Stomach smooth muscle (tissue), 2 donors: ENCODE measurements around the gene OR51B4.
"Not testable (repeated sequence)": the region's sequence is repeated elsewhere in the genome, so short reads cannot be mapped to it uniquely, and the experiment has no call there.

ENCODE experiments used
- H3K27ac ChIP-seq: one replicate; pipeline ENCODE4 v1.7.0; 2013; ENCODE audit warnings: mild to moderate bottlenecking, low read length, inconsistent platforms
- H3K27me3 ChIP-seq, 2 donors: one replicate each; pipeline ENCODE4 v1.7.0; 2013; ENCODE audit warnings: low read length in 2 of 2; ENCODE audit not compliant: insufficient read depth in 2 of 2, control insufficient read depth in 1 of 2
- H3K36me3 ChIP-seq, 2 donors: one replicate each; pipeline ENCODE4 v1.7.0; 2013; ENCODE audit warnings: low read length in 2 of 2; ENCODE audit not compliant: control insufficient read depth in 2 of 2, insufficient read depth in 2 of 2
- H3K4me1 ChIP-seq: one replicate; pipeline ENCODE4 v1.7.0; 2013; ENCODE audit warnings: low read length; ENCODE audit not compliant: control insufficient read depth, insufficient read depth
- H3K4me3 ChIP-seq, 2 donors: one replicate each; pipeline ENCODE4 v1.7.0; 2013; ENCODE audit warnings: low read length in 2 of 2
- H3K9ac ChIP-seq, 2 donors: one replicate each; pipeline ENCODE4 v1.7.0; 2013; ENCODE audit warnings: low read length in 2 of 2, mild to moderate bottlenecking in 1 of 2
- H3K9me3 ChIP-seq, 2 donors: one replicate each; pipeline ENCODE4 v1.7.0; 2013; ENCODE audit warnings: low read length in 2 of 2; ENCODE audit not compliant: control insufficient read depth in 2 of 2
- donor health status: healthy.
- donor health status: Pancreatic carcinoma.

Gene OR51B4

GRCh38 chr11:5324197-5324596 lies 22.5 kb upstream of the OR51B4 start, which contains the start of gene OR51B2:
OR51B2 (minus strand) TSS chr11:5324297; CDS start chr11:5324297, 0 bp downstream.
- Histone ChIP-seq H3K36me3 (no peaks in the 10 kb centered on the region), H3K4me3 (no peak within 1 kb of the TSS), H3K27ac (no peak within 1 kb of the TSS), H3K9me3 (no peaks in the 10 kb centered on the region), H3K27me3 (no peaks in the 10 kb centered on the region), H3K4me1 (no peaks in the 10 kb centered on the region), H3K9ac (no peak within 1 kb of the TSS)

DNA sequence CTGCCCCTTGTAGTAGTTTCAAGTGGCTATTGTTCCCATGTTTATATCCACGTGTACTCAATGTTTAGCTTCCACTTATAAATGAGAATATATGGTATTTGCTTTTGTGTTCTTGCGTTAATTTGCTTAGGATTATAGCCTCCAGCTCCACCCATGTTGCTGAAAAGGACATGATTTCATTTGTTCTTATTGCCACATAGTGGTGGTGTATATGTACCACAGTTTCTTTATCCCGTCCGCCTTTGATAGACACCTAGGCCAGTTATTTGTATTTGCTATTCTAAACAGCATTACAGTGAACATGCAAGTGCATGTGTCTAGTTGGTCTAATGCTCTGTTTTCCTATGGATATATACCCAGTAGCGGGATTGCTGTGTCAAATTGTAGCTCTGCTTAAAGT lies 15.5 kb upstream of the OR51B4 start:
- Histone ChIP-seq H3K9me3 (peaks cover 0 to 2% of the 10 kb centered on the region in 2 donors), H3K27ac (no peak overlapping the region), H3K36me3 (no peaks in the 10 kb centered on the region), H3K9ac (no peak overlapping the region), H3K27me3 (no peaks in the 10 kb centered on the region), H3K4me3 (no peak overlapping the region), H3K4me1 (no peaks in the 10 kb centered on the region)

- H3K36me3 ChIP-seq, H3K9ac ChIP-seq, H3K4me3 ChIP-seq, H3K27me3 ChIP-seq, H3K9me3 ChIP-seq, H3K4me1 ChIP-seq, H3K27ac ChIP-seq: not testable (repeated sequence)
Measured at GRCh38 chr11:5313326-5314023, 11.7 kb upstream of the OR51B4 start.

GRCh38 chr11:5310423-5310822 lies 8.7 kb upstream of the OR51B4 start:
- H3K4me1 ChIP-seq: no peaks in the 10 kb centered on the region
- H3K36me3 ChIP-seq: no peaks in the 10 kb centered on the region
- no peak overlapping the region for H3K9ac ChIP-seq
- no peak overlapping the region for H3K4me3 ChIP-seq
- H3K9me3 ChIP-seq: no peaks in the 10 kb centered on the region
- no peaks in the 10 kb centered on the region for H3K27me3 ChIP-seq
- H3K27ac ChIP-seq: no peak overlapping the region

GRCh38 chr11:5307256-5308019 lies 5.7 kb upstream of the OR51B4 start:
- H3K36me3 ChIP-seq: no peaks in the 10 kb centered on the region
- H3K4me3 ChIP-seq: no peak overlapping the region
- H3K9ac ChIP-seq: no peak overlapping the region
- no peaks in the 10 kb centered on the region for H3K9me3 ChIP-seq
- H3K4me1 ChIP-seq: no peaks in the 10 kb centered on the region
- H3K27me3 ChIP-seq: no peaks in the 10 kb centered on the region
- no peak overlapping the region for H3K27ac ChIP-seq

- no peak overlapping the region for H3K27ac ChIP-seq
- H3K9ac ChIP-seq: no peak overlapping the region
- H3K9me3 ChIP-seq: no peaks in the 10 kb centered on the region
- H3K4me1 ChIP-seq: no peaks in the 10 kb centered on the region
- no peaks in the 10 kb centered on the region for H3K36me3 ChIP-seq
- H3K27me3 ChIP-seq: no peaks in the 10 kb centered on the region
- H3K4me3 ChIP-seq: no peak overlapping the region
Measured at GRCh38 chr11:5304046-5304445, 2.3 kb upstream of the OR51B4 start.

GRCh38 chr11:5303626-5304025 lies 1.9 kb upstream of the OR51B4 start:
- no peak overlapping the region for H3K27ac ChIP-seq
- H3K4me1 ChIP-seq: no peaks in the 10 kb centered on the region
- no peak overlapping the region for H3K4me3 ChIP-seq

GRCh38 chr11:5300251-5300650 lies 1.5 kb downstream of the OR51B4 start:
- no peaks in the 10 kb centered on the region for H3K27me3 ChIP-seq
- no peaks in the 10 kb centered on the region for H3K4me1 ChIP-seq
- H3K9me3 ChIP-seq: no peaks in the 10 kb centered on the region
- H3K27ac ChIP-seq: no peak overlapping the region
- H3K4me3 ChIP-seq: no peak overlapping the region
- H3K9ac ChIP-seq: no peak overlapping the region
- H3K36me3 ChIP-seq: no peaks in the 10 kb centered on the region

More at GRCh38 chr11:5303626-5304025, 1.9 kb upstream of the OR51B4 start:
- Histone ChIP-seq H3K9ac (no peak overlapping the region), H3K27me3 (no peaks in the 10 kb centered on the region), H3K9me3 (no peaks in the 10 kb centered on the region), H3K36me3 (no peaks in the 10 kb centered on the region)

DNA sequence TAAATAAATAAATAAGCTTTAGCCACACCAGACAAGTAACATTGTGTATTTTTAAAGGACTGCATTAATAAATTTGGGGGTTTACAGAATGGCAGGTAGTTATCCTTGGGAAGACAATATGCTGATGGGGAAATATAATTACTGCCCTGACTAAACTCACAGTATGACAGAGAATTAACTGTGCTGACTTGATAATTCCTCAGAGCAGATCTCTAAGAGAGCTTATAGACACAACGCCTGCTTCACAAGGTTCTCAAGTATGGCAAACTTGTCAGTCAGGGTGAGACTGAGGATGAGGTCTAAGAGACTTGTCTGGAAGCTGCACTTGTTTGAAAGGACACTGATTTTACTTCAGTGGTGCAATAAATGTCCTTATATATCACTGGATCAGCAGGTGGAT lies 3.3 kb downstream of the OR51B4 start:
- Histone ChIP-seq H3K4me3 (no peak overlapping the region), H3K9ac (no peak overlapping the region), H3K27me3 (no peaks in the 10 kb centered on the region), H3K36me3 (no peaks in the 10 kb centered on the region), H3K27ac (no peak overlapping the region), H3K4me1 (no peaks in the 10 kb centered on the region), H3K9me3 (no peaks in the 10 kb centered on the region)

DNA sequence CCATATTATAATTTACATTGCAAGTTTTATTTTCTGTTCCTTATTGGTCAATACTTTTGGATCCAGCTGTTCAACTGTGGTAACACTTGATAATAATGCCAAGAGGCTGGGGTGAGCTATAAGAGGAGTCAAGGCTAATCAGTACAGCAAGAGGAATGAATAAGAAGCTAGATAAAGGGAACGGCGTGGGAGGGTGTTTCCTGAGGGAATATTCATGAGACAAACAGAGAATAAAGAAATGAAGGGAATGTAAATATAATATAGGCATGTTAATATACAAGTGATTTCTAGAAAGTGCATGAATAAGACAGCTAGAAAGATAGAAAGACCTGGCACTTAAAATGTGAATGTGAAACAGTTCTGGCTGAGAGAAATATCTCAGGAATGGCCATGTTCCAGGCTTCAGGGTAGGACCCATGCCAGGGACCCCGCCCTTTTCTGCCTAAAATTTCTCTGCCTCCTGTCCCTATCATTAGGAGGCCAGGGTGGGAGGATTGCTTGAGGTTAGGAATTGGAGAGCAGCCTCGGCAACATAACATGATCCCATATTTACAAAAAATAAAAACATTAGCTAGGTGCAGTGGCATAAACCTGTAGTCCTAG lies 3.9 kb downstream of the OR51B4 start:
- Histone ChIP-seq H3K27me3 (no peaks in the 10 kb centered on the region), H3K4me3 (no peak overlapping the region), H3K9me3 (no peaks in the 10 kb centered on the region), H3K36me3 (no peaks in the 10 kb centered on the region), H3K9ac (no peak overlapping the region), H3K27ac (no peak overlapping the region), H3K4me1 (no peaks in the 10 kb centered on the region)
